Skeletal muscle cell (primary cell): ENCODE results near the gene ACAP1.

Experiments used
- DNase-seq: peaks from one replicate; pipeline ENCODE4 v3.0.0-alpha.2; 2010; ENCODE audit warnings: low read depth
- H3K4me3 ChIP-seq: 2 replicates; pipeline ENCODE4 v1.5.1; 2011; ENCODE audit warnings: low read depth, mild to moderate bottlenecking, control low read depth, low read length, moderate library complexity

The ACAP1 gene, protein sequence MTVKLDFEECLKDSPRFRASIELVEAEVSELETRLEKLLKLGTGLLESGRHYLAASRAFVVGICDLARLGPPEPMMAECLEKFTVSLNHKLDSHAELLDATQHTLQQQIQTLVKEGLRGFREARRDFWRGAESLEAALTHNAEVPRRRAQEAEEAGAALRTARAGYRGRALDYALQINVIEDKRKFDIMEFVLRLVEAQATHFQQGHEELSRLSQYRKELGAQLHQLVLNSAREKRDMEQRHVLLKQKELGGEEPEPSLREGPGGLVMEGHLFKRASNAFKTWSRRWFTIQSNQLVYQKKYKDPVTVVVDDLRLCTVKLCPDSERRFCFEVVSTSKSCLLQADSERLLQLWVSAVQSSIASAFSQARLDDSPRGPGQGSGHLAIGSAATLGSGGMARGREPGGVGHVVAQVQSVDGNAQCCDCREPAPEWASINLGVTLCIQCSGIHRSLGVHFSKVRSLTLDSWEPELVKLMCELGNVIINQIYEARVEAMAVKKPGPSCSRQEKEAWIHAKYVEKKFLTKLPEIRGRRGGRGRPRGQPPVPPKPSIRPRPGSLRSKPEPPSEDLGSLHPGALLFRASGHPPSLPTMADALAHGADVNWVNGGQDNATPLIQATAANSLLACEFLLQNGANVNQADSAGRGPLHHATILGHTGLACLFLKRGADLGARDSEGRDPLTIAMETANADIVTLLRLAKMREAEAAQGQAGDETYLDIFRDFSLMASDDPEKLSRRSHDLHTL

DNA sequence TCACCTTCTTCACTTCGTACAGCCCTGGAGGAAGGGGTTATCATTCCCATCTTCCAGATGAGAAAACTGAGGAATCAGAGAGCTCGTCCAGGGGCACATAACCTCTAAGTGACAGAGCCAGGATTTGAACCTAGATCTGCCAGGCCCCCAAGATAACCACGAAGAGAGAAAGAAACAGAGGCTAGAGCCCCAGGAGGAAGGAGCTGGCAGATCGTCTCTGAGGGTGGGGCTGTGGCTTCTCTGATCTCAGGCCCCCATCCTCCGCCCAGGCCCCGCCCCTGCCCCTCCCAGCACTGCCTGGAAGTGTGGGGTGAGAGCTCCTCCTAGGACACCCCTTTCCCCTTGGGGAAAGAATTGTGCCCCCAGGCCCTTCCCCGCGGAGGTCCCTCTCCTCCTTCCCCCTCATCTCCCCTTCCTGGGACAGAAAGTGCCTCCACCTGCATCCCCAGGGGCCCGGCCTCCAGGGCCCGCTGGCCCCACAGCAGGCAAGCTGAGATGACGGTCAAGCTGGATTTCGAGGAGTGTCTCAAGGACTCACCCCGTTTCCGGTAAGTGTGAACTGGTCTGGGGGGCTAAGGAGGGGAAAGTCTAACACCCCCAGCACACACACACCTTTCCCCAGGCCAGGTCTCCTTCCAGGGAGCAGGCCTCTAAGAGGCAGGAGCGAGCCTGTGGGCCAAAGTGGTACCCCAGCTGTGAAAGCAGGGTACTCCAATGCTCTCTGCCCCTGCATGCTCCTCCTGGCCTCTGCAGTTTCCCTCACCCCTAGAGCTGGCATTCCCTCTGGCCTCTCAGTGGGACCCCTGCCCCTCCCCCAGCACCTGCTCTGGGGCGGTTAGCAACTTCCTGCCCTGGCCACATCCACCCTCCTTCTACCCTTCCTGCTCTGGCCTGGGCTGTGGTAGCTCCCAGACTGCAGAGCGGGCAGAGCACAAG, at the start of gene ACAP1:
Gene ACAP1, plus strand, starts transcription at position 290 of the 936 bp plus-strand sequence. Its CDS starts 206 bp downstream, at position 496.
- H3K4me3 ChIP-seq = no peak within 1 kb of the TSS
- no peak for DNase-seq

DNA sequence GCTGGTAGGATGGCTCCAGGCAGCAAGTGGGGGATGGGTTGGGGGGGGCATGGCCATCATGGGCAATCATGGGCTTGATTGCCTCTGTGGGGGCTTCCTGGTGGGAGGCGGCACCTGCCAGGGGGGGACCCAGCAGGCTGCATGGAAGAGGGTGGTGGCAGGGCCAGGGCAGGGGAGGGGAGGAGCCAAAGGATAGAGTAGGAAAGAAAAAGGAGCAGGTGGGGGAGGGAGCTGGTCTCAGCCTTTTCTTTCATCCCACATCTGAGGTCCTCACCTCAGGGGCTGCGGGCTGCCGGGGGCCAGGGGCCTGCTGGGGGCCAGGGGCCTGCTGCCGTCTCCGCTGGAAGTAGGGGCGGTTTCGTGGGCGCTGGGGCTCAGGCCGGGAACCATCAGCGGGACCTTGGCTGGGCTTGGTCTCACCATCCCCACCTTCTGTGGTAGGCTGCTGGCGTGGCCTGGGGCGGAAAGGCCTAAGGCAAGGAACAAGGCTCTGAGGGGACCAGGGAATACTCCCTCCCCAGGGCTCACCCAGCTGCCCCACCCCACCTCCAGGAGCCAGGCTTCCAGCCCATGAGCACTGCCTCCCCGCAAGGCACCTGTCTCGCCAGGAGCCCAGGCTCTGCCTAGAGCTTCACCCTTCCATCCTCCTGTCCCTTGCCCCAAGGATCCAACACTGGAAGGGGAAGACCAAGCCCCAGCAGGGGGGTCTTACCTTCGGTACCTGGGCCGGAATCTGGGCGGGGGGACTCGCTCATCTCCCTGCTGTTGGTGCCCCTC, 46.9 kb upstream of the ACAP1 start:
- no peak overlapping the region for H3K4me3 ChIP-seq
- no peak for DNase-seq

DNA sequence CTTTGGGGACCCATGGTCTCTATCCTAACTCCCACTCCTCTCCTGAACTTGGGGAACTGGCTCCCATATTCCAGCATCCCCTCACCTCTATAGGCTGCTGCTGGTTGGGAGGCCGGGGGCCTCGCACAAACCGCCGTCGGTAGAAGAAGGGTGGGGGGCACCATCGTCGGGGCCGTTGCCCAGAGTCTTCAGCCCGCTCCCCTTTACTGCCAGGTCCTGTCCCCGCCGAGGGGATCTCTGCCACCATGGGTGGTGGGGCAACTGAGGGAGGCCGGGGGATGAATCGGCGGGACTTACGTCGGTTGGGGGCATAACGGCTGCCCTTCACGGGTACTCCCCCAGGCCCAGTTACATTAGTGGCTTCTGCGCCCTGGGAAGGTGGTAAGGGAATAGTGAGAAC, 46.2 kb upstream of the ACAP1 start:
- no peak overlapping the region for H3K4me3 ChIP-seq
- no peak for DNase-seq

DNA sequence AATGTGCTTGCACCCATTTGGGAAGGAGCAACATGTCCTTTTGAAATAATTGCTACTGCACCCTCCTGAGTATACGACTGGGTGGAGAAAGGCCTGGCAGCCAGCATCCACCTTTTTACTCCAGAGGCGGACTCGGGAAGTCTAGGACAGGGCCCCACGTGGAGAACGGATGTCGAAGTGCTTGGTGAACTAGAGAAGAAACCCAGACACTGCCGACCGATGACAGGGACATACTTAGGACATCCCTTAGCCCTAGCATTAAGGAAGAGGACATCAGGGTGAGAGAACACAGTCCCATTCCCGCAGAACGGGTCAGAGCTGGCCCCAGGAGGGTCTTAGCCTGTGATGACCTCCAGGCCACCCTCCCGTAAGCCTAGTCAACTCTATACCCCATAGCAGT, 45.6 kb upstream of the ACAP1 start:
- no peak overlapping the region for H3K4me3 ChIP-seq
- DNase-seq = no peak

DNA sequence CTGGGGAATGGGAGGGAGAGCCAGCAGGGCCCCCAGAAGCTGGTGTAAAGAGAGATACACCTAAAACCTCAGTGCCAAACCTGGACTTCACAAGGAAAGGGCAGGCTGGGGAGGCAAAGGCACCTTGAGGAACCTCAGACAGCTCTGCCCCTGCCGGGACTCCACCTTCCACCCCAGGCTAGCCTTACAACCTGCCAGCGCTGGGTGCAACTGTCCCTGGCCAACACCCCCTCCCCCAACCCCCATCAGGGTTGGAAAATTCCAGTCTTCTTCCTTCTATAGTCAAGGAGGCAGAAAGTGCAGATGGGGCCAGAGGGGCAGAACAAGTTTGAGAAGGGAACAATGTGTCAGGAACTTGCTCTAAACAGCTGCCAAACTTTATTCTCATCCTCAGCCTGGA, 44.1 kb upstream of the ACAP1 start:
- H3K4me3 ChIP-seq = no peak overlapping the region
- no peak for DNase-seq

DNA sequence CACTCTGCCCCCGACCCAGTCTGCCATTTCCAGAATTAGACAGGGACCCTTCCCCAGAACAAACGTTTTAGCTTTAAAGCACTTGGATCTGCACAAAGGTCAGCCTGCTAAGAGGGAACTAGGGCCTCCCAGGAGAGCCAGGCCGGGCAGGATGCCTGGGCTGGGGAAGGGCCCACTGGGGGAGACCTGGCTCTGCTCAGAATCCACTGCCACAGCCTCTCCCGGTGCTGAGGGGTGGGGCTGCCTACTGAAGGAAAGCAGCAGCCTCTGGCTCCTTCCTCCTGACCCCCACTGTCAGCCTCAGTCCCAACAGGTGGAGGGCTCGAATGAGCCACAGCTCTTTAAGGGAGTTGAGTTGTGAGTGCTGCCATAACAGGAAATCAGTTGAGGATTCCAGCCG, 43.6 kb upstream of the ACAP1 start:
- H3K4me3 ChIP-seq = no peak overlapping the region
- no peak for DNase-seq

DNA sequence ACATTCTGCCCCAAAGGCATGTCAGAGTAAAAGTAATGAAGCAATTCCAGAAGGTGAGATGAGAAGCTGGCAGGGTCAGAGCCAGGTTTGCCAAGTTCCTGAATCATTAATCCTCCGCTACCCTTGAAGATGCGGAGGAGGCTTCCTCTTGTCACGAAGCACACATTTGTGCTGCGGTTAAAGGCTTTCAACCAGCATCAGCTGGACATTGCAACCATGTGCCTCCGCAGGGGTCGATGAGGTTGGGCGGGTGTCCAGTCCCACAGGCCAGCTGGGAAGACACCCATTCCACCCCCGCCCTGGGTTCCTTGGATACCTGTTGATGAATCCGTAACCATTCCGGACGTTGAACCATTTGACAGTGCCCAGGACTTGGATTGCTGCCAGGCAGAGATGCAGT, 43.2 kb upstream of the ACAP1 start:
- DNase-seq = no peak
- H3K4me3 ChIP-seq = no peak overlapping the region

DNA sequence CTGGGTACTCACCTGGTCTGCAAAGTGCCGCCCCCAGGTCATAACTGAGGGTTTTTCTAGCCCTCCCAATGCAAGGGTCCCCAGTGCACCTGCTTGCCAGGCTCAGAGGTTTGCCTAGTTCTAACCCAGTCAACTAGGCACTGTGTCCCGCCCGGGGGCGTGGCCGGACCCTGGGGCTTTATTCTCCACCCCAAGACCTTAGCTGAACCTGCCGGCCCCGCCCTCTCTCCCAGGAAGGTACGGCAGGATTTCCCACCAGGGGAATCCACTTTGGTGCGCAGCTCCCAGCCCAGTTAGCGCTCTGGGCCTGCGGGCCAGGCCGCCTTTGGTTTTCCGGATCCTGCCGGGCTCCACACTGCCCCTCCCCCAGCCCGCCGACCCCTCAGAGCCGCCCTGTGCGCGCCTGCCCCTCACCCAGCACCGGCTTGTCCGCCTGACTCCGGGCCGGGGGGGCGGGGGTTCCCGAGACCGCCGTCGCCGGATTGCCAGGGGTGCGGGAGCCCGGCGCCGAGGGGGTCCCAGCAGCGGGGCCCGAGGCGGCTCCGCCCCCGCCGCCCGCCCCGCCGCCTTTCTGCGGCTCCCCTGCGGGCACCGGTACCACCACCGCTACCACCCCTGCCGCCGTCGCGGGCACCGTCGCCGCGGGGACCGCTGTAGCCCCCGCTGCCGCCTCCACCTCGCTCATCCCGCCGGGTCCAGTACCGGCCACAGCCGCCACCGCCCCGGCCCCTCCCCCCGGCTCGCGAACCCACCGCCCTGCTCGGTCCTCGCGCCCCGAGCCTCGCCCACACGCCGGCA, 42.3 kb upstream of the ACAP1 start:
- DNase-seq = no peak

DNA sequence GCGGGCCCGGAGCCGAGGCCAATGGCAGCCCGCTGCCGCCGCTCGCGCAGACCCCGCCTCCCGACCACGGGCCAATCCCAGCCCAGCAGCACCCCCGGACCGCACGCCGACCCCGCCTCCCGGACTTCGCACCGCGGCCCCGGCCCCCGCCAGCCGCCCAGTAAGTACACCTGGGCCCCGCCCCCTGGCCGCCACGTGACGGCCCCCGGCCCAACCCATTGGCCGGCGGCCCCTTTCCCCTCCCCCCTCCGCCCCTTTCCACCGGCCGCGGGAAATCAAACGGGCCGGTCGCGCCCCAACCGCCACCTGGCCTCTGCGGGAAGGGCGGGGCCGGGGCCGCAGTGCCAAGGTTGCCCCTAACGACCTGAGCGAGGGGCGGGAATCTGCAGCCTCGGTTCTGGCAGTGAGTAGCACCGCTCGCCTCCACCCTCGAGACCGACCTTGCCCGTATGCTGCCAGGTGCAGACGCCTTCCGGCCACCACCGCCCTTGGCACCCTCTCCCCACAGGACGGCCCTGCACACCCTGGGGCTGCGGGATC, 41.6 kb upstream of the ACAP1 start, which contains the start of gene YBX2:
Gene YBX2, minus strand, starts transcription at position 26 of the 540 bp plus-strand sequence. CDS start 139 bp downstream, outside the sequence.
- H3K4me3 ChIP-seq = peak within 1 kb of the TSS; percentile 34
- no peak for DNase-seq

More for the DNA sequence above, 42.3 kb upstream of the ACAP1 start:
- peak overlapping the region; percentile 34 for H3K4me3 ChIP-seq

DNA sequence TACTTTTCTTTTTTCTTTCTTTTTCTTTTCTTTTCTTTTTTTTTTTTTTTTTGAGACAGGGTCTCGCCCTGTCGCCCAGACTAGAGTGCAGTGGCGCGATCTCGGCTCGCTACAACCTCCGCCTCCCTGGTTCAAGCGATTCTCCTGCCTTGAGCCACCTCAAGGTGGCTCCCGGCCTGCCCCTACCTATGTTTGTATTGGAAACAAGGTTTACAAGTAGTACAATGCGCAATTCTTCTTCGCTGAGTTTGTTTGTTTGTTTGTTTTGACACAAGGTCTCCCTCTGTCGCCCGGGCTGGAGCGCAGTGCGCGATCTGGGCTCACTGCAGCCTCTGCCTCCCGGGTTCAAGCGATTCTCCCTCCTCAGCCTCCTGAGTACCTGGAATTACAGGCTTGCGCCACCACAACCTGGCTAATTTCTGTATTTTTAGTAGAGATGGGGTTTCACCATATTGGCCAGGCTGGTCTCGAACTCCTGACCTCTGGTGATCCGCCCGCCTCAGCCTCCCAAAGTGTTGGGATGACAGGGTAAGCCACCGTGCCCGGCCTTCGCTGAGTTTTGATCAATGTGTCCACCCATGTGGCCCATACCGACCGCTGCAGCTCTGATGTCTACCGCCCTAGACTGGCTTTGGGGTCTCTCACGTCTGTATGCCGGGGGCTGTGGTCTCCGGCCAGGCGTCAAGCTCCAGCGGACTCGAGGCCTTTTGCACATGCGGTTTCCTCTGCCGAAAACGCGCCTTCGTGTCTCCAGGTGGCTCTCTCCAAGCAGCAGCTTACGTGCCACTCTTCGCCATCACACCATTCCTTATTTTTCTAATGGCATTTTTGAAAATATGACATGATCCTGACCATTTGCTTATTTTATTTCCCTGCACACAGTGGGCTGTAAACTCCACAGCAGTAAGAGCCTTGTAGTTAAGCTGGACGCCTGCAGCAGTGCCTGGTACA, 40.8 kb upstream of the ACAP1 start:
- DNase-seq = no peak
- H3K4me3 ChIP-seq = no peak overlapping the region

DNA sequence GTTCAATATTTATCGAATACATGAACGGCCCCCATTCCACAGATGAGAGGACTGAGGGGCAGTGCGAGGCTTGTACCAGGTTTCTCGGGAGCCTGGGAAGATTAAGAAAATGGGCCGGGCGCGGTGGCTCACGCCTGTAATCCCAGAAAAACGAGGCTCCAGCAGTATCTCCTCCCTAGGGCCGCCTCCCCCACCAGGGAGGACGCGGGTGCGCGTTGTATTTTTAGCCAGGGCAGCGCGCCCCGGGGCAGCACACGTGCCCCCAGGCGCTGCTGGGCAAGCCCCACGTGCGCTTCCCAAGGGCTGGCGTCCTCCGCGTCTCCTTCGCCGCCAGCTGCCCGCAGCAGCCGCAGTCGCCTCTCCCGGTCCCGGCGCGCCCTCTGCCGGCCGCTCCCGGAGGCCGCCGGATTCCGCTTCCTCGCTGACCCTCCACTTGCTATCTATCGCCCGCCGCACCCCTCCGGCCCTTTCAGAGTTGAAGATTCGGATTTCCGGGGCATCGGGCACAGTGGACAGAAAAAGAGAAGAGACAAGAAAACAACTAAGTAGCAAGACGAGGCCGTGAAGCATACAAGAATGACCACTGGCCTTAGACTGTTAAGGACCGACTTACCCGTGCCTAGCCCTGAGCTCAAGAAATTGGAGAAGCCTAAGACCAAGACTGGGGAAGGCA, 40.0 kb upstream of the ACAP1 start:
- H3K4me3 ChIP-seq = peak overlapping the region; percentile 21
- no peak for DNase-seq

DNA sequence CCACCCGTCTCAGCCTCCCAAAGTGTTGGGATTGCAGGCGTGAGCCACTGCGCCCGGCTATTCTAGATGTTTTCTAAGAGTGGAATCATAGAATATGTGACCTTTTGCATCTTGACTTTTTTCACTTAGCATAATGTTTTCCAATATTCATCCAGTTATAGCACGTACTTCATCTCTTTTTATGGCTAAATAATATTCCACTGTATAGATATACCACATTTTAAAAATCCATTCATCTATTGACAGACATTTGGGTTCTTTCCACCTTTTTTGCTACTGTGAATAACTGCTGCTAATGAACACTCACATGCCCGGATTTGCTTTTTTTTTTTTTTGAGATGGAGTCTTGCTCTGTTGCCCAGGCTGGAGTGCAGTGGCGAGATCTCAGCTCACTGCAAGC, 32.1 kb upstream of the ACAP1 start:
- H3K4me3 ChIP-seq = no peak overlapping the region
- DNase-seq = no peak

DNA sequence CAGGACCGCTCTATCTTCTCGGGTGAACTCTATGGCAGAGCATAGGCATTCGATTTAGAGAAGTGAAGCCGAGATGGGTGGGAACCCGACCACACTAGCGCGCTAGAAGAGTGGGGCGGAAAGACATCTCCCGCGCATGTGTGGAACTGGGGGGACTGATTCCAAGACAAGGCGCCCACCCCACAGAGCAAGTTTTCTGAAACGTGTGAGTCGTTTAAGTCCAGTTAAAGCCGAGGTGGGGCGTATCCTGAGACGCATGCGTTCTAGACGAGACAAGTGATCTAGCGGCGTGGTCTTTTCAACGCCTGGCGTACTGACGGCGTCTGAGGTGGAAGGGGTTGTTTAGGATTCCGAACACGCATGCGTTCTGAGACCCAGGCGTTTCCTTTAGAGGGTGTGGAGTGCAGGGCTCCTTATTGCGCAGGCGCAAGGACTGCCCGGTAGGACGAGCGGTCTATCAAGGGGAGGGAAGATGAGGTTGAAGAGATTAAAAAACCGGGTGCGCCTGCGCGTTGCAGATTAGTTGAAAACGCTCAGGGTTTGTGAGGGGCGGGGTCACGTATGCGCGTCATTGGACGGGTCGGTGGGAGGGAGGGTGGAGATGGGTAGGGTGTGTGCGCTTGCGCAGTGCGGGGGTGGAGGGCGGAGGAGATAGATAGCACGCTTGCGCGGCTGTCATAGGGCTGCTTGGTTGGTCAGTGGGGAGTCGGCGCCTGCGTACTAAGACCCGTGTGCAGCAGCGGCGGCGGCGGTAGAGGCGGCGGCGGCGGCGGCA, 29.2 kb upstream of the ACAP1 start, which contains the start of gene EIF5A:
Gene EIF5A, plus strand, starts transcription at position 718 of the 775 bp plus-strand sequence. CDS start 2,008 bp downstream, outside the sequence.
- peak; percentile 98 for DNase-seq
- peak within 1 kb of the TSS; percentile 62 for H3K4me3 ChIP-seq

DNA sequence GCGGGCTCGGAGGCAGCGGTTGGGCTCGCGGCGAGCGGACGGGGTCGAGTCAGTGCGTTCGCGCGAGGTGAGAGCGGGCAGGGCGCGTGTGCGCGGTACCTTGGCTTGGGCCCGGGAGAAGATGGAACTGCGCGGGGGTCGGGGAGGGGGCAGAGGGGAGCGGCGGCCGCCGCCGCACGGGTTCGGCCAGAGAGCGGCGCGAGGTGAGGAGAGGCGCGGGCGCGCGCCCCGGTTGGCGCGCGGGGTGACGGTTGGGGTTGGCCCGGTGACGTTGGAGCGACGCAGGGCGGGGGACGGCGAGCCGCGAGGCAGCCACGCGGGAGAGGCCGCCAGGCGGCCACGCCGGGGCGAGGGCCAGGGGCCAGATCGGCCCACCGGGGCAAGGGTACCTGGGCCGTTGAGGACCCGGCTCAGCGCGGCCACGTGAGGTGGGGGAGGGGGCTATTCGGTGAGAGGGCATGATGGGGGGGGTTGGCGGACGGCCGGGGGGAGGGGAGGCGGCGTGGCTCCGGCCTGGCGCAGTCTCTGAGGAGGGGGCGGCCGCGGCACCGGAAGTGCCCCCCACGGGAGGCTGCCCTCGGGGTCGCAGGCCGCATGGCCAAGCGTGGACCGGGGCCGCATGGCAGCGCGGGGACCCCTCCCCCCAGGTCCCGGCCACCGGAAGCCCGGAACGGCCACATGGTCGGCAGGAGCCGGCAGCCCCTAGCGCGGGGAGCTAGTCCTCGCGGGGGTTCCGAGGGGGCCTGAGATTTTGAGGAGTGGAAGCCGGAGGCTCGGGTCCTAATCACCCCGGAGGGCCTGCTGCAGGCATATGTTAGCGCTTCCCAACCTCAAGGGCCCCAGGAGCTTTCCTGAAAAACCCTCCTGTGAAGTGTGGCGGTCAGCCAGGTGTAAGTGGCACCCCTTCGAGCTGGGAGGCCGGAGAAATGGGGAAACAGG, 28.4 kb upstream of the ACAP1 start:
- DNase-seq = no peak
- peak overlapping the region; percentile 62 for H3K4me3 ChIP-seq
